IMR-90 (cell line): Measurements from ENCODE around the gene SCARF1. TPM values are rescaled to one million over a fixed set of nuclear protein-coding genes. Genes with fewer than 3 reads are reported as not detected.

Experiments used
- ATAC-seq: fragments of 200-7000 bp; cut with Tn5 transposase; 2 replicates; pipeline ENCODE4 v1.9.1; 2020; ENCODE audit warnings: low read depth, mild to moderate bottlenecking, moderate library complexity
- BruUV-seq: library from RNA; stranded (reverse); fragments of 400-500 nt; replicated peaks from 2 replicates; lab custom pipeline; 2021; lab: Mats Ljungman, UMichigan
- CTCF ChIA-PET: fragments of 300-600 bp; formaldehyde crosslinking; extraction: SDS; loops from one replicate; lab custom pipeline; 2021; ENCODE audit warnings: antibody characterized with exemption; lab: Yijun Ruan, JAX
- POLR2A ChIA-PET: fragments of 300-600 bp; sonication (Branson Sonifier 250); formaldehyde crosslinking; loops from one replicate; lab custom pipeline; 2022; ENCODE audit warnings: antibody characterized with exemption; ENCODE audit not compliant: unreplicated experiment; lab: Charles Lee
- DNase-seq: peaks from one replicate; pipeline ENCODE4 v3.0.0; 2013
- H2AFZ ChIP-seq: replicated peaks from 2 replicates; pipeline ENCODE3; 2013; ENCODE audit warnings: low read length, mild to moderate bottlenecking; ENCODE audit not compliant: poor library complexity
- H2AK5ac ChIP-seq: 2 replicates; pipeline ENCODE4 v1.6.1; 2013; ENCODE audit warnings: low read depth, low read length, inconsistent platforms
- H2AK9ac ChIP-seq: replicated peaks from 2 replicates; pipeline ENCODE3; 2013; ENCODE audit warnings: mild to moderate bottlenecking, low read depth, low read length, moderate library complexity; ENCODE audit not compliant: poor library complexity
- H2BK120ac ChIP-seq: 2 replicates; pipeline ENCODE4 v1.6.1; 2013; ENCODE audit warnings: low read depth, low read length, inconsistent platforms
- H2BK15ac ChIP-seq: 3 replicates; pipeline ENCODE4 v1.6.1; 2013; ENCODE audit warnings: low read depth, low read length, inconsistent platforms
- H2BK20ac ChIP-seq: 2 replicates; pipeline ENCODE4 v1.6.1; 2013; ENCODE audit warnings: low read depth, mild to moderate bottlenecking, inconsistent platforms, low read length, moderate library complexity
- H2BK5ac ChIP-seq: 2 replicates; pipeline ENCODE4 v1.6.1; 2013; ENCODE audit warnings: mild to moderate bottlenecking, low read depth, low read length, inconsistent platforms; ENCODE audit not compliant: poor library complexity, severe bottlenecking
- H3K14ac ChIP-seq: replicated peaks from 2 replicates; pipeline ENCODE4 v1.6.1; 2013; ENCODE audit warnings: low read depth, low read length, inconsistent platforms
- H3K18ac ChIP-seq: 2 replicates; pipeline ENCODE4 v1.6.1; 2013; ENCODE audit warnings: low read depth, low read length, control low read depth
- H3K23ac ChIP-seq: 2 replicates; pipeline ENCODE4 v1.6.1; 2013; ENCODE audit warnings: low read depth, low read length, inconsistent platforms
- H3K27ac ChIP-seq: 2 replicates; pipeline ENCODE4 v1.5.1; 2013; ENCODE audit warnings: mild to moderate bottlenecking, control low read depth, low read length; ENCODE audit not compliant: insufficient read depth
- H3K27me3 ChIP-seq: 2 replicates; pipeline ENCODE4 v1.6.1; 2013; ENCODE audit warnings: low read length; ENCODE audit not compliant: control insufficient read depth, insufficient read depth
- H3K36me3 ChIP-seq: 2 replicates; pipeline ENCODE4 v1.6.1; 2013; ENCODE audit warnings: low read length, mixed read lengths; ENCODE audit not compliant: control insufficient read depth, insufficient read depth
- H3K4ac ChIP-seq: 2 replicates; pipeline ENCODE4 v1.6.1; 2013; ENCODE audit warnings: low read depth, low read length, inconsistent platforms
- H3K4me1 ChIP-seq: 2 replicates; pipeline ENCODE4 v1.6.1; 2013; ENCODE audit warnings: low read length, mixed read lengths; ENCODE audit not compliant: control insufficient read depth, insufficient read depth
- H3K4me2 ChIP-seq: 2 replicates; pipeline ENCODE4 v1.6.1; 2013; ENCODE audit warnings: low read depth, mild to moderate bottlenecking, control low read depth, low read length, moderate library complexity
- H3K4me3 ChIP-seq: 2 replicates; pipeline ENCODE4 v1.5.1; 2013; ENCODE audit warnings: low read depth, mild to moderate bottlenecking, control low read depth, low read length, moderate library complexity; ENCODE audit not compliant: insufficient read depth
- H3K56ac ChIP-seq: 2 replicates; pipeline ENCODE4 v1.6.1; 2013; ENCODE audit warnings: low read length, inconsistent platforms; ENCODE audit not compliant: insufficient read depth; ENCODE audit errors: extremely low read depth
- H3K79me1 ChIP-seq, 2 experiments: 2 replicates each; pipeline ENCODE4 v1.6.1; 2013; ENCODE audit warnings: low read length in 2 of 2, inconsistent platforms in 1 of 2, low read depth in 1 of 2
- H3K9ac ChIP-seq: 2 replicates; pipeline ENCODE4 v1.6.1; 2013; ENCODE audit warnings: low read depth, low read length, control low read depth
- H3K9me1 ChIP-seq: 2 replicates; pipeline ENCODE4 v1.6.1; 2013; ENCODE audit warnings: low read length, inconsistent platforms; ENCODE audit not compliant: insufficient read depth
- H3K9me3 ChIP-seq: 2 replicates; pipeline ENCODE4 v1.6.1; 2013; ENCODE audit warnings: low read length; ENCODE audit not compliant: control insufficient read depth, insufficient read depth
- H4K20me1 ChIP-seq: 2 replicates; pipeline ENCODE4 v1.6.1; 2013; ENCODE audit warnings: low read length, inconsistent platforms; ENCODE audit not compliant: insufficient read depth
- H4K5ac ChIP-seq: 2 replicates; pipeline ENCODE4 v1.6.1; 2013; ENCODE audit warnings: mild to moderate bottlenecking, low read depth, low read length, control low read depth
- H4K8ac ChIP-seq, 2 experiments: 2 replicates each; pipeline ENCODE4 v1.6.1; 2013; ENCODE audit warnings: low read depth in 2 of 2, low read length in 2 of 2, control low read depth in 1 of 2, inconsistent platforms in 1 of 2
- H4K91ac ChIP-seq: 2 replicates; pipeline ENCODE4 v1.6.1; 2013; ENCODE audit warnings: low read depth, low read length, inconsistent platforms; ENCODE audit not compliant: insufficient read depth
- CEBPB ChIP-seq: IDR thresholded peaks from 2 replicates; pipeline ENCODE4 v1.6.1; 2012; ENCODE audit warnings: low read depth, low read length, improper control_type of control experiment
- CHD1 ChIP-seq: IDR thresholded peaks from 2 replicates; pipeline ENCODE4 v1.6.1; 2012; ENCODE audit warnings: low read depth, low read length, improper control_type of control experiment
- FOS ChIP-seq: fragments of 150-350 bp; IDR thresholded peaks from 2 replicates; pipeline ENCODE4 v1.6.1; 2016; ENCODE audit warnings: low read depth, low read length
- MAFK ChIP-seq: IDR thresholded peaks from 2 replicates; pipeline ENCODE4 v1.6.1; 2012; ENCODE audit warnings: low read depth, low read length, improper control_type of control experiment
- MXI1 ChIP-seq: IDR thresholded peaks from 2 replicates; pipeline ENCODE4 v1.6.1; 2012; ENCODE audit warnings: low read depth, mild to moderate bottlenecking, low read length, moderate library complexity, borderline replicate concordance
- NFE2L2 ChIP-seq: fragments of 150-350 bp; IDR thresholded peaks from 2 replicates; pipeline ENCODE4 v1.6.1; 2016; ENCODE audit warnings: low read depth, mild to moderate bottlenecking, low read length
- POLR2A ChIP-seq: IDR thresholded peaks from 2 replicates; pipeline ENCODE4 v1.6.1; 2012; ENCODE audit warnings: mild to moderate bottlenecking, low read depth, low read length
- RAD21 ChIP-seq: IDR thresholded peaks from 2 replicates; pipeline ENCODE4 v1.6.1; 2012; ENCODE audit warnings: low read length, improper control_type of control experiment
- RFX5 ChIP-seq: IDR thresholded peaks from 2 replicates; pipeline ENCODE4 v1.8.0; 2012; ENCODE audit warnings: low read depth, mild to moderate bottlenecking, low read length, moderate library complexity
- SMC3 ChIP-seq: fragments of 150-350 bp; IDR thresholded peaks from 2 replicates; pipeline ENCODE4 v1.6.1; 2016; ENCODE audit warnings: low read depth, mild to moderate bottlenecking, antibody characterized with exemption, low read length, moderate library complexity
- WGBS, 2 experiments: methylation state at CpG; one replicate each; pipeline versions ENCODE4 v1.1.5 to v1.1.7; 2013; ENCODE audit warnings: missing lambda C conversion rate in 2 of 2; ENCODE audit not compliant: insufficient read length in 1 of 2; ENCODE audit errors: extremely low coverage in 2 of 2; 5-methylcytosine and 5-hydroxymethylcytosine counted together
- dilution Hi-C: fragments of 300-500 bp; cut with HindIII; formaldehyde crosslinking; loops from one replicate; pipeline ENCODE4 v1.14.3; 2018; ENCODE audit warnings: low sequenced_read_pairs; ENCODE audit not compliant: unreplicated experiment
- in situ Hi-C: fragments of 300-500 bp; cut with MboI; formaldehyde crosslinking; loops from 3 replicates; pipeline ENCODE4 v1.14.3; 2019; ENCODE audit warnings: low sequenced_read_pairs, inconsistent platforms, mixed read lengths
- intact Hi-C: fragments of 100-400 bp; cut with micrococcal nuclease; formaldehyde crosslinking; loops from 2 replicates; pipeline ENCODE4 v1.10.0; 2022
- polyA plus RNA-seq, 3 experiments: library from polyadenylated mRNA; depleted of rRNA; stranded (reverse); fragments of >200 nt; gene quantifications; 2 replicates each; pipeline ENCODE4 v1.2.3, GENCODE V29; 2012; ENCODE audit warnings: low replicate concordance in 1 of 3
- total RNA-seq: library from RNA; depleted of rRNA; stranded (reverse); fragments of >200 nt; gene quantifications from 2 replicates; pipeline ENCODE4 v1.2.3, GENCODE V29; 2012
- TF ChIP-seq, protein P1 (sequence below): fragments of 150-350 bp; IDR thresholded peaks from 2 replicates; pipeline ENCODE4 v1.6.1; 2016; ENCODE audit warnings: low read depth, mild to moderate bottlenecking, low read length, moderate library complexity, borderline replicate concordance

Gene SCARF1
- total and polyA plus RNA-seq, 2 of the 4 experiments (the other 2 are of a cell fraction) = 0.18 to 0.43 TPM

GRCh38 chr17:1621273-1621954, 24.1 kb downstream of the SCARF1 start:
- Histone ChIP-seq H3K27ac (no peak overlapping the region), H3K4ac (no peak overlapping the region), H2BK20ac (no peak overlapping the region), H4K5ac (no peak overlapping the region), H2BK5ac (no peak overlapping the region), H4K20me1 (no peaks in the 10 kb centered on the region), H3K36me3 (no peaks in the 10 kb centered on the region), H3K27me3 (no peaks in the 10 kb centered on the region), H3K9ac (no peak overlapping the region), H3K4me3 (no peak overlapping the region), H3K18ac (no peak overlapping the region), H2BK15ac (no peak overlapping the region), H3K4me2 (no peak overlapping the region), H3K4me1 (peaks cover 4% of the 10 kb centered on the region), H2AK9ac (no peak overlapping the region), H3K56ac (no peak overlapping the region), H3K9me3 (no peaks in the 10 kb centered on the region), H3K14ac (no peak overlapping the region), H3K23ac (no peak overlapping the region), H4K8ac (no peak overlapping the region), H2AK5ac (no peak overlapping the region), H3K79me1 (no peaks in the 10 kb centered on the region), H3K9me1 (no peaks in the 10 kb centered on the region), H2AFZ (no peak overlapping the region), H4K91ac (no peak overlapping the region), H2BK120ac (no peak overlapping the region)
- WGBS, 2 experiments = 79% methylated on average over 11 of the region's 22 CpGs; no CpG with 5 or more reads in 1 of the 2 experiments
- intact Hi-C loops = no loop called here
- dilution Hi-C loops = no loop called here
- ATAC-seq (no peak), DNase-seq (no peak)
- TF ChIP-seq POLR2A (no peak), RAD21 (no peak), MAFK (no peak), CHD1 (no peak), NFE2L2 (no peak), RFX5 (no peak), SMC3 (no peak), FOS (no peak), CEBPB (no peak), MXI1 (no peak)
- TF ChIP-seq, protein P1, sequence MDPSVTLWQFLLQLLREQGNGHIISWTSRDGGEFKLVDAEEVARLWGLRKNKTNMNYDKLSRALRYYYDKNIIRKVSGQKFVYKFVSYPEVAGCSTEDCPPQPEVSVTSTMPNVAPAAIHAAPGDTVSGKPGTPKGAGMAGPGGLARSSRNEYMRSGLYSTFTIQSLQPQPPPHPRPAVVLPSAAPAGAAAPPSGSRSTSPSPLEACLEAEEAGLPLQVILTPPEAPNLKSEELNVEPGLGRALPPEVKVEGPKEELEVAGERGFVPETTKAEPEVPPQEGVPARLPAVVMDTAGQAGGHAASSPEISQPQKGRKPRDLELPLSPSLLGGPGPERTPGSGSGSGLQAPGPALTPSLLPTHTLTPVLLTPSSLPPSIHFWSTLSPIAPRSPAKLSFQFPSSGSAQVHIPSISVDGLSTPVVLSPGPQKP = no peak
- no TSS peak for BruUV-seq
- POLR2A ChIA-PET = no interaction called here
- CTCF ChIA-PET = no interaction called here
- in situ Hi-C loops = no loop called here
